Measurements from ENCODE around the gene SUMO4.
"Not testable (repeated sequence)": the region's sequence is repeated elsewhere in the genome, so short reads cannot be mapped to it uniquely, and the experiment has no call there.

SUMO4 gene

GRCh38 chr6:149431905-149432775 lies 32.1 kb downstream of the SUMO4 start:
- H3K4me3 ChIP-seq (ENCODE audit: low read depth, low read length): no peak overlapping the region

GRCh38 chr6:149433405-149433804 lies 33.3 kb downstream of the SUMO4 start:
- no peak overlapping the region for H3K4me3 ChIP-seq (ENCODE audit: low read depth, low read length)

GRCh38 chr6:149433881-149434280 lies 33.8 kb downstream of the SUMO4 start:
- H3K4me3 ChIP-seq (ENCODE audit: low read depth, low read length): no peak overlapping the region

GRCh38 chr6:149435919-149436586 lies 36.0 kb downstream of the SUMO4 start:
- H3K4me3 ChIP-seq (ENCODE audit: low read depth, low read length): no peak overlapping the region

GRCh38 chr6:149436647-149437046 lies 36.6 kb downstream of the SUMO4 start:
- H3K4me3 ChIP-seq (ENCODE audit: low read depth, low read length): no peak overlapping the region

GRCh38 chr6:149437212-149437611 lies 37.1 kb downstream of the SUMO4 start:
- no peak overlapping the region for H3K4me3 ChIP-seq (ENCODE audit: low read depth, low read length)

GRCh38 chr6:149438855-149439254 lies 38.8 kb downstream of the SUMO4 start:
- no peak overlapping the region for H3K4me3 ChIP-seq (ENCODE audit: low read depth, low read length)

GRCh38 chr6:149439626-149440025 lies 39.6 kb downstream of the SUMO4 start:
- H3K4me3 ChIP-seq (ENCODE audit: low read depth, low read length): no peak overlapping the region

- H3K4me3 ChIP-seq (ENCODE audit: low read depth, low read length): no peak overlapping the region
These were observed 40.9 kb downstream of the SUMO4 start for GRCh38 chr6:149440735-149441671.

GRCh38 chr6:149441740-149442139 lies 41.7 kb downstream of the SUMO4 start:
- H3K4me3 ChIP-seq (ENCODE audit: low read depth, low read length): no peak overlapping the region

GRCh38 chr6:149443411-149444181 lies 43.5 kb downstream of the SUMO4 start:
- no peak overlapping the region for H3K4me3 ChIP-seq (ENCODE audit: low read depth, low read length)

GRCh38 chr6:149444360-149445094 lies 44.5 kb downstream of the SUMO4 start:
- H3K4me3 ChIP-seq (ENCODE audit: low read depth, low read length): not testable (repeated sequence)

- H3K4me3 ChIP-seq (ENCODE audit: low read depth, low read length): no peak overlapping the region
These were observed 45.0 kb downstream of the SUMO4 start for GRCh38 chr6:149445095-149445466.

- H3K4me3 ChIP-seq (ENCODE audit: low read depth, low read length): no peak overlapping the region
These were observed 45.5 kb downstream of the SUMO4 start for GRCh38 chr6:149445573-149445972.

- H3K4me3 ChIP-seq (ENCODE audit: low read depth, low read length): no peak overlapping the region
These were observed 46.8 kb downstream of the SUMO4 start for GRCh38 chr6:149446791-149447376.

GRCh38 chr6:149448821-149449453 lies 48.9 kb downstream of the SUMO4 start:
- no peak overlapping the region for H3K4me3 ChIP-seq (ENCODE audit: low read depth, low read length)

GRCh38 chr6:149449831-149450678 lies 50.0 kb downstream of the SUMO4 start:
- H3K4me3 ChIP-seq (ENCODE audit: low read depth, low read length): peak overlapping the region; percentile 28
